NK-92 (cell line): Measurements from ENCODE around the gene DLST.

Source experiments
- DNase-seq: peaks from one replicate; lab custom pipeline; 2025; ENCODE audit not compliant: unreplicated experiment; lab: John Stamatoyannopoulos, UW

The DLST gene

DNA sequence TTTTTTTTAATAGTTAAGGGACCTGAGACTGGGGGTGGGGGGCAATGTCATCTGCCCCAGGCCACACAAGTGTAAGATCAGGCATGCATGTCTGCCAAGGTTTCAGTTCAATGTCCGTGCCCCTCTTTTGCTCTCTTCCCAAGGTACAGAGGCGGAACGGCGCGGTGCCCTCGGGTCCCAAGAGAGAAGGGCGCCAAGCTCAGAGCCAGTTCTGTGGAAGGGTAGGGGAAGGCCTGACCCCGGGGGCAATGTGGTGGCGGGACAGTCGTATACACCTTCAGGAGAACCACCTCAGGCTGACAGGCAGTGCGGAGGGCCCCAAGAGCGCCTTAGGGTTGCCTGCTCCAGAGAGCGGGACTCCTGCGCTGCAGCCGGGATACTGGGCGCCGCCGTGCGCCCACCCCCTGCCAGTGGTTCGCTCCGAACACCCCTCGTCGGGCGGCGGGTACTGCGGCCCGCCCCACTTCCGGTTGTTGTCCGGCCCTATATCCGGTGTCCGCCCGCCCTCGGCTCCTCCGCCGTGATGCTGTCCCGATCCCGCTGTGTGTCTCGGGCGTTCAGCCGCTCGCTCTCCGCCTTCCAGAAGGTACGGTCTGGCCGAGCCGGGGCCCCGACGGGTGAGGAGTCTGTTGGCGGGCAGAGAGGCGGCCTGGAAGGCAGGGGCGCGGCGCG lies at the start of gene DLST:
Gene DLST (plus strand): TSS at position 486 of the 672 bp plus-strand sequence. CDS start 38 bp downstream, at position 524.
- peak; percentile 32 for DNase-seq

DNA sequence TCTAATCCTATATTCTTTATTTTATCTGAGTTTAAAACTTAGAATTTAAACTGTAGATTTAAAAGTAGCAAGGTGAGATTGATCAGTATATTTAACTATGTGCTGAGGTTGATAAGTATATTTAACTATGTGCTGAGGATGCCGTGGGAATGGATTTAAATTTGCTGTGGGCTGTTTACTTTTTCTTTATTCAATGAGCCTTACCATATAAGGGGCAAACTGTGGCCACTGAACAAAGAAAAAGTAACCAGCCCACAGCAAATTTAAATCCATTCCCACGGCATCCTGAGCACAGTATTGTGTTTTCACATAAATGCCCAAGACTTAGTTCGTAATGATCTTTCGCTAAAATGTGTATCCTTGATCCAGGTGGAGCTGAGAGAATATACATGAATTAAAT lies 48.9 kb upstream of the DLST start:
- DNase-seq = no peak

DNA sequence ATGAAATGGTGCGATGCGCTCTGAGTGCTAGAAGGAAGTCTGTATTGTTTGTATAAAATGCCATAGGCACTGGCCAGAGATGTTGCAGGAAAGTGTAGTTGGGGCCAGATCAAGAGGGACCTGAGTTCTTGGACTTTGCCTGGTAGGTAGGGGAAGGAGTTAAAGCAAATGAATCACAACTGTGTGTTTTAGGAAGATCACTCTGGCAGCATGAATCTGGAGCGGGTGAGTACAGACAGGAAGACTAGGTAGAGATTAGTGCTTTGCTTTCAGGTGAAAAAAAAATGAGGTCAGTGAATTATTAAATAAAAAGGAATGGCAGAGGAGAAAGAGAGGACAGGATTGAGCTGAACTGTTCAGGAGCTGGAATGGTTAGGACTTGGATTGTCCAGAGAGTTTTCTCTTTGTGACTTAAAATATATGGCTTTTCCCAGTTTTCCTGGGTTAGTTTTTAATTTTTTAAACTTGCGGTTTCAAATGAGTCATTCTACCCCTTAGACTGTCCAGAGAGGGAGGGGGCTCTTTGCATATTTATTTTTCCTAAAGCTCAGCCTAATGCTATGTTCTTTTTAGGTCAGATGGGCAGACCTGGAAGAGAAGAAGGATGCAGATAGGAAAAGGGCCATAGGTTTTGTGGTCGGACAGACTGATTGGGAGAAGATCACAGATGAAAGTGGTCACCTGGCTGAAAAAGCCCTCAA lies 46.9 kb upstream of the DLST start:
- no peak for DNase-seq

DNA sequence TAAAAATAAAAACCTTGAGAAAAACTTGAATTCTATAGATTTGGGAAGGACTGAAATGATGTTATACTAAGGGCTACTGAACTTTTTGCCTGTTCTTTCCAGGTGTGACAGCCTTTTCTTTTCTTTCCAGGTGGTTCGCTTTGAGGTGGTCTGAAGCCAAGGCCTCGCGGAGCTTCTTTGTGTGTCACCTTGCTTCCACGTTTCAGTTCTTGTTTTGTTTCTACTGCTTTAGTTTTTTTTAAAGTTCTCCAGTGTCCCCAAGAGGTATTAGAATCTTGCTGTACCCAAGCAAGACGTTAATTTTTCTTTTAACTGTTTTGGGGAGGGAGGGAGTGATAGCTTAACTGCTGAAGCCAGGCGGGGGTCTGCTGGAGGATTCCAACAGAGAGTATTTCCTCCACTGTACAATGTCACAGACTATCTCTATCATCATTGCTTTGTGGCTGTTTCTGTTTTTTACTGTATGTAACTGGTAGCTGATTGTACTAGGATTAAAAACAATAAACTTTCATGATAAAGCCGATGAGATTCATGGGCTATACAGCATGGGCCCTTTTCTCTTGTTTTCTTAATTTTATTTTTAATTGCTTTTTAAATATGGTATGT lies 46.0 kb upstream of the DLST start:
- DNase-seq = no peak

DNA sequence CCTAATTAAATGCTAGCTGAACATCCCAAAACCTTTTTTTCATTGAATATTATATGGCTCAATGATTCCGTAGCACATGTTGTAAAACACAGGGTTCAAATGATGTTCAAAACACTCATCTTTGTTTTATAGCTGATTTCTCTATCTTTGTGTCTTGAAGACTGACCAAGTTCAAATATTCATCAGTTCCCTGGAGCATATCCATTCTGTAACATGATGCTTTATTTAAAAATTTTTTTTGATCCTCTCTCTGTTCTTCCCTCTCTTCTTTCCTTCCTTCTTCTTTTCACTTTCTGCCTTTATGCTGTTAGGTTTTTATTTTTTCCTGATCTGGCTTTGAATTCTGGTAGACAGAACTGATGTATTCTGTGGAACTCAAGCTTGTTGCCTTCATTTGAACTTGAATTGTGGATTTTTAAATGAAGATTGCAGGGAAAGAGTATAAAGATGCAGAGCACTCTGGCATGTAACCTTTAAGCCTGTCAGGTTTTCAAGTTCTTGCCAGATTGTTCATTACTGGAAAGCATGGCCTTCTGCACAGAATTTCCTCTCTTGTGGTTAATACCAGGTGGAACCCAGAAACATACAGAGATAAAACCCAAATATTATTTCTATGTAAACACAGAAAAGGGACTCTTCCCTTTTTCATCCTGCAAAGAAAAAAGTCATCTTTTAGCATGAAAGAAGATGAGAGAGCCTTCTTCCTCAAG lies 45.3 kb upstream of the DLST start:
- DNase-seq = no peak

DNA sequence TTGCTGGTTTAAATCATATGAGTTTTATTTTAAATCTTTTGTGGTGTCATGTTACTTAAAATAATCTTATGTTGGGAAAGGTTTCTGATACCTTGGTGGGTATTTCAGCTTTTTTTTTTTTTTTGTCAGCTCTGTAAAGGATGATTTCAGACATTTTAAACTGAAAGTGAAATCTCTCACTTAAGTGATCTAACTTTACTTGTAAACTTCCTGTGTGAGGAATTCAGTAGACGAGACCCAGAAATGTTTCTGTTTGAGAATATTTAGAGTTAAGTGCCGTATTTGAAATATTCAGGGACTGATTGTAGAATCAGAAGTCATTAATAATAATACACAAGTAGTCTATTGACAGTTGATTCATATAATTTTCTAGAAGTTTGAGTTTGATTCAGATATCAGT lies 43.5 kb upstream of the DLST start:
- no peak for DNase-seq

DNA sequence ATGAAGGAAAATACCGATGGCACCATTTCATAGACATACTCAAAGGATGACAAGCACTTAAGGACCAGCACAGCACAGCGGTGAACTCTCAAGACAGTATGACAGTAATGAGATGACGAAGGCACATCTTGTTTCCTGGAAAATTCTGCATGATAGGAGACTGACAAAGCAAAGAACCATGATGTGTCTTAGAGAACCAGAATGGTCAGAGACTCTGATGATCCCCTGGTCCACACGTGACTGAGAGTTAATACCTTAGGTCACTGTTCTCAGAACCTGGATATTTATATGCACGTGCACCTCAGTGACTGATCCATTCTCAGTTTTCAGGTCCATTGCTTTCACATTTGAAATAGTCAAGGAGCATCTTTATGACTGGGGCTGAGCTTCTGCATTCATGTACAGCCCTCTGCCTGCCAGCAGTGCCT lies 41.1 kb upstream of the DLST start:
- DNase-seq = no peak

DNA sequence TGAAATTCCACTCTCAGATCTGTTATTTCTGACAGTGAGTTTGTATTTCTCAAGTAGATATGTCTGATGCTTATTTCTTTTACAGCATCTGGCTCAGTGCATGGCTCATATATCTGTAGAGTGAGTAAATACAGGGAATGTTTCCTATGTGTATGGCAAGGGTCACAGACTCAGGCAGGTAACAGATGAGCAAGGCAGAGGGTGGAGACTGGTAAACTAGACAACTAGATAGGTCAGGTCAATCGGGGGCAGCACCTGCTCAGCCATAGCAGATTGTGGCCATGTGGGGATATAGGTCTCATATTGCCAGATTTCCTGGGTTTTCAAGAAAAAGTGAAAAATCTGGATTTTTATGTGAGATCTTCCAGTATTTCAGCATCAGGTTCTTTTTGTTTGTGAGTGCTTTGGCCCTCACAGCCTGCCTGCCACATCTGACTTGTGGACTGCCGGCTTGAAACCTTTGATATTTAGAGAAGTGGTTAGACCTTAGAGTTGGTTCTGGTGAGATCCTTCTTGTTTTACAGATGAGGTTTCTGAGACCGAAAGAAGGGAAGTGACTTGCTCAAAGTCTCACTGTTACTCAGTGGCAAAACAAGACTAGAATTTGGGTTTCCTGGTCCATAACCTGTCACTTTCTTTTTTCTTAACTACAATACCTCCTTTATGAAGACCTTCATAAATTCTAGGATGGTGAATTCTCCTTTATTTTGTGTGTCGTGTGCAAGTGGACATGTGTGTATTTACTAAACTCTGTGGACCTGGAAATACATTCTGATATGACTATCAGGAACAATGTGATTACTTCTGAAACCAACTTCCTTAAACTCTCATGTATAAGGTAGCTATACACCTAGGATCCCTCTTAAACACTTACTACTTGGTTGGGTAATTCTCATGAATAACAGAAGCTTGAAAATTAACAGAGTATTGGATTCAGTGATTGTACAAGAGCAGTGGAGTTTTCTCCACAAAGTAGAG lies 40.2 kb upstream of the DLST start:
- no peak for DNase-seq

DNA sequence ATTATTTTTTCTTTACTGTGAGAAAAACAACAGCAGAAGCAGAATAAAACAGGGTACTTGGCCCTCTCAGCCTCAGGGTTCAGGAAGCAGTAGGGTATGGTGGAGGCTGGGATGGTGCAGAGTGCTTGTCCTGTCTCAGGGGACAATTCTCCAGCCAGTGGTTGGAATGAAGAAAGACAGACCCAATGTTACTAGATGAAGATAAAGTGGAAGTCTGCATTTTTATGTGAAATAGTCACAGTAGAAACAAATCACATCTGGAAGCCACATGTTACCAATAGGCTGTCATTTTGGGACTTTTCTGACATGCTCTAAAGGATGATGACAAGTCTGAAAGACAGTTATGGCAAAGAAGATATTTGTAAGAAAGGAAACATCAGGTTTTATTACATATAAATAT lies 38.1 kb upstream of the DLST start:
- DNase-seq = no peak

DNA sequence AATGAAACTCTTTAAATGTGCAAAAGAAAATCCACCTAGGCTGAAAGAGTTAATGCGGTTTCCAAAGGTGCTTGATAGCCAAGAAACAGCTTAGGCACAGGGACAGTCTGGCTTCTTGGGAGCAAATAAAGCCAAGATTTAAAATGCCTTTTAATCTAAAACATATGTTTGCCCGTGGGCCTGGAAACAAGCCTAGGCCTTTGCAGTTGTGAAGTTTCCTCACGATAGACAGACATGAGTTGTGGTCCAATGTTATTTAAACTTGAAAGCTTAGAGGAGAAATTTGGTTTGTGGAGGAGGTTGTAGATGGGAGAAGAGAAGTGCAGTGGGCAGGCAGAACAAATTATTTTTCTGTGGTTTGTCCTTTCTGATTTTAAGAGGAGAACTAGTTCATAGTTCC lies 35.5 kb upstream of the DLST start:
- no peak for DNase-seq

DNA sequence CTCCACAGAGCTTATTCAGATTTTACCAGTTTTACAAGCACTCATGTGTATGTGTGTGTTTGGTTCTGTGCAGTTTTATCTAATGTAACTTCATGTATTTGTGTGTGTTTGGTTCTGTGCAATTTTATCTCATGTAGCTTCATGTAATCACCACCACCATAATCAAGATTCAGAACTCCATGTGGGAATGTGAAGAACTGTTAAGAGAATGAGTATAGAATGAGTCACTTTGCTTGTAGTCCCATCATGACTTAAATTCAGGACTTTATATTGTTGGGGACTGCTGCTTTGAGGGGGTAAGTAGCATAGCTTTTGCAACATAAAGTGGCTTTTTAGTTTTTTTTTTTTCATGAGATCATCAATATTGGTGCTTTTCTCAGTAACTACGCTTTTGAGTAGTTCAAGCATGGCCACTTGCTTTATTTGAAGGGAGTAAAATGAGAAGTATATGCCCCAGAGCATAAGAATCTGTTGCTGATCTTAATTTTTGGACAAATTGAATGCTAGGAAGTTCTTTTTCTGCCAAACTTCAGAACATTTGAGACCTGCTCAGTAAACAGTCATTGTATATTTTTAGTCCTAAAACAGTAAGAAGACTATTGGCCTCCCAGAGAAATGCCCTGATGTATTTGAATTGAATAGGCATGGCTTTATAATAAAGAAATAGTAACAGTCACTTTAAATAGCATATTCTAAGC lies 34.6 kb upstream of the DLST start:
- no peak for DNase-seq

DNA sequence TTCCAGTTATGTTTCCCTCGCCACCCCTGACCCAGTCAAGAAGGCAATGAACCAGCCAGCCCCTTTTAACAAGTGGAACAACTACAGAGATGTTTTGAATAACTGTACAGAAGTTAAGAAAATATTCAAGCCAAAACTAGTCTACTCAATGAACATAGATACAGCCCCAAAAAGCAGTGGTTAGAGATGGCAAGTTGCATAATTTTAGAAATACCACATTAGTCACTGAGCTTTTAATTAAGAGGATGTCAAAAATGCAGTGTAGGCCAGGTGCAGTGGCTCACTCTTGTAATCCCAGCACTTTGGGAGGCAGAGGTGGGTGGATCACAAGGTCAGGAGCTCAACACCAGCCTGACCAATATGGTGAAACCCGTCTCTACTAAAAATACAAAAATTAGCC lies 32.9 kb upstream of the DLST start:
- no peak for DNase-seq

DNA sequence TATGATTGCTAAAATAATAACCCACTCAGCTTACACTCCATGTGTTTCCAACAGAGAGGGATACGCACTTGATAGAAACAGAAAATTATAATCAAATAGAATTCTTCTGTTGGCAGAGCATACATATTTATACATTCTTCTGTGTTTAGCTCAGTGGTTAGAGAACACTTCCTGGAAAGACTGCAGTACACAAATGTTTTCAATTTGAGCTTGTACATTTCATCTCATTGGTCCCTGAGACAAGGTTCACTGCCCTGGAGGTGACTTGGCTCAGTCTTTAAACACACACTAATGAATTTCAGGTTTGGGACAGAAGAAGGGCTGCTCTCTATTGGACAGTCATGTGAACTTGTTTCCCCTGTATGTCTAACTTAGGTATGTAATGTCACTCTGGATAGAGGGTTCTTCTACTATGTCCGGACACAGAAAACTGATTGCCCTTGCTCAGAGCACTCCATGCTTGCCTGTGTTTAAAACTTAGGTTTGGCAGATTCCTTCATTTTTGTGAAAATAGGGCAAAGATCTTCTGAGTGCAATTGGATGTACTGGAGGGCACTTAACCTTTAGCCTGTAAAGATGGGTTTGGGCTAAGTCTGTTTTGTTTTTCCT lies 28.7 kb upstream of the DLST start:
- no peak for DNase-seq

DNA sequence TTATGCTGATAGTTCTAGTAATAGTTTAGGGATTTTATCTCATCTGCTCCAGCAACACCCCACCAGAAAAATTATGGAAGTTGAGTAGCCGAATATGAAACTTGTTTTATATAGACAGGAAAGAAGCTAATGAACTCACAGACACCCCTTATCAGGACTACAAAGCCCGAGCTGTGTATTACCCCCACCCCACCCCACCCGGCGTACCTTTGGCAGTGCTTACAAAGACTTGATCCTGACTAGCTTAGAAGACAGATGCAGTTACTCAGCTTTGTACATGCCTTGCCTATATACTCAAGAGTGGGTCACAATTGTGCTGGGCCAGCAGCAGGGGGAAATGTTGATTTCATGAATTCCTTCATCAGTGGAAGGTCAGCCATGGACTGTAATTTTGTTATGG lies 28.1 kb upstream of the DLST start:
- DNase-seq = no peak

DNA sequence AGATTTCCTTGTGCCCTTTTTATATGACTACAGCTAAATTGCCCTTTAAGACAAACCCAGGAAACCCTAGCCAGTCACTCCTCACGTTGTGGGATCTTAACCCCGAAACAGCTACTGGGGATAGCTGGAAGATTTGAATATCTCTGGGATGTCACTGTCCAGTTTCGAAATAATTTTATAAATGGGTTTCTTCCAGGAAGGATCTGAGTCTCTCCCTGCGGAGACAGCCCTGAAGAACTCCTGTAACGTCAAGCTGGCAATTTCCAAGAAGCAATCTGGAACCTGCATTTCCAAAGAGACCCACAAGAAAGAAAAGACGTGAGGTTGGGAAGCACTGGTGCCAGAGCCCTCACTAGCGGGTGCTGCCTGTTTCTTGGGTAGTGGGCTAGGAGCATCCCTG lies 26.7 kb upstream of the DLST start:
- no peak for DNase-seq

DNA sequence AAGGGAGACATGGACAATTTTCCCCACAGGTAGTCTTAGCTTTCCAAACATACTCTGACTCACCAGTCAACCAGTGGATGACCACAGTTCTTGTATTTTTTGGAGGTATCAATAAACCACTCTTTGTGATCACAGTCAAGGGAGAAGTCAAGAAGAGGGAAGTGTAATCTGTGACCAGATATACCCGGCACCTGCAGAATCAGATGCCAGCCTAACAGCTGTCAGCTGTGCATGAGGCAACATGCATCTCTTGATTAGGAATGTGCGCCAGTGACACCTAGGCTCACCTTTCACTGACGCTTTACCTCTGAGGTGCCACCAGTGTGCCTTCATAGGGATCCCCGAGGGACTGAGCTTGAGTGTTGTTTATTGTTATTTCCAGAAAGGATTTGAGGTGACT lies 25.8 kb upstream of the DLST start:
- no peak for DNase-seq

DNA sequence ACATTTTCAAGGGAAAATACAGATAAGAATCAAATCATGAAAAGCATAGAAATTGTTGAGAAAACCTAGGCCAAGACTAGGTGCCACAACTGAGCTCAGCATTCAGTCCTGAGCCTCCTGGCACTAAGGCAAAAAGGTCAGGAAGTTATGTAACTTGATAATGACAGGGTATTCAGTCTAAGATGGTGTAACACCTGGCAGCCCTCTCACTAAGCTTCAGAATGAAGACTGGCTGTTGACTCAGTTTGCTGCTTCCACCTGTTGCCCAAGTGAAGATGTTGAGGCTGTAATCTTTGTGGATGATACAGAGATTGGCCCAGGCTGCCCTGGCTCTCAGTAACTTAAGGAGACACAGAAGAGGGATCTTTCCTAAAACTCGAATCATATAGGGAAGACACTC lies 25.4 kb upstream of the DLST start:
- no peak for DNase-seq

DNA sequence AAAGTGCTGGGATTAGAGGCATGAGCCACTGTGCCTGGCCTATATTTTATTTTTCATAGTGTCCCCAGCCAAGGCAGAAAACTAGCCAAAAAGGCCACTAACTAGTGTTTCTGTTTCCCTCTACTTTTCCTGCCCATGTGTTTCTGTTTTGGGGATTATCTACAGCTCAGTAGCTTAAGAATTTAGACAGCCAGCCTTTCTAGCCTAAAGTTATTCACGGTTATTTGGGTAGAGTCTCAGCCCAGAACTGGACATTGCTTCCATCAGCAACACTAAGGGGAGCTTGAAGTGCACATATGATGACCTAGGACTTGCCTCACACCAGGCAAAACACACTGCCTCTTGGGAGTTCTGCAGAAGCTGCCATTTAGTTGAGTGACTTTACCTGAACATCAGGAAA lies 23.7 kb upstream of the DLST start:
- no peak for DNase-seq

DNA sequence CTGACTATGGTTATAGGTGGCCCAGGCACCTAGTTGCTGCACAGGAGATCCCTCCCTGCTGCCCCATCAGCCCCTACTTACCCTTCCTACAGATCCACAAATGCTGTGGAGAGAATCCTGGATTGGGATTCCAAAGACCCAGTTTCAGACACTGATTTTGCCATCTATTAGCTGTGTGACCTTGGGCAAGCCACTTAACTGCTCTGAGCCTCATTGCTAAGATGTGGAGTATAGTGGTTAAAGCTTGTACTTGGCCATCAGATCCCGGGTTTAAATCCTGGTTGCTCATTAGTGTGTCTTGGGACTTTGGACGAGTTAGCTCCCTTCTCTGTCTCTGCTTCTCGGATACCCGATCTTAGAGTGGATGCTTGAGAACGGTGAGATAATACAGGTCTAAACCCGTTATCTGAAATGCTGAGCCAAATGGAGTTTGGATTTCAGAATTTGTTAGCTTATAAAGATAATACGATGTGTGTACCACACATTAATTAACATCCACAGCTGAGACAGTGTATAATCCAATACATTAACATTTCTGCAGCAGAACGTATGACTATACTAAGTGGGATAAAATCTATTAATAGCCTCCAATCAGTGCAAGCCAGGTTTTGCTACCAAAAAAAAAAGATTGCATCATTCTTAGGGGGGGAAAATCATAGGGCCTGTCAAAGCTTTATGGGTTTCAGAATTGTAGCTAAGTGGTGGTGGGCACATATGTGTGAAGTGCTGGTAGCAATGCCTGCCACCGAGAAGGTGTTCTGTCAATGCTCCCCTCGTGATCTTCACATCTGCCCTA lies 21.8 kb upstream of the DLST start:
- DNase-seq = no peak
